PC-3 (cell line): Measurements from ENCODE around the gene ETV7. TPM values are rescaled to one million over a fixed set of nuclear protein-coding genes. Genes with fewer than 3 reads are reported as not detected.

Experiments used
- ATAC-seq: fragments of 200-7000 bp; cut with Tn5 transposase; 2 replicates; pipeline ENCODE4 v1.9.1; 2020; ENCODE audit warnings: mild to moderate bottlenecking, moderate library complexity
- BruUV-seq: library from RNA; stranded (reverse); fragments of 400-500 nt; replicated peaks from 2 replicates; lab custom pipeline; 2021; lab: Mats Ljungman, UMichigan
- CTCF ChIA-PET: fragments of 300-600 bp; sonication (Branson Sonifier 250); formaldehyde crosslinking; loops from one replicate; lab custom pipeline; 2022; ENCODE audit warnings: antibody characterized with exemption; lab: Charles Lee
- POLR2A ChIA-PET: fragments of 300-600 bp; sonication (Branson Sonifier 250); formaldehyde crosslinking; loops from one replicate; lab custom pipeline; 2022; ENCODE audit warnings: antibody characterized with exemption; ENCODE audit not compliant: unreplicated experiment; lab: Charles Lee
- DNase-seq: peaks from one replicate; pipeline ENCODE4 v3.0.0-alpha.2; 2015
- H2AFZ ChIP-seq: fragments of 300-600 bp; sonication (generic); 2 replicates; pipeline ENCODE4 v1.6.0; 2016; ENCODE audit warnings: antibody characterized with exemption, low read length
- H3F3A ChIP-seq: fragments of 300-600 bp; sonication (generic); one replicate; pipeline ENCODE4 v1.6.0; 2017; ENCODE audit warnings: antibody characterized with exemption, low read length, control low read depth, mild to moderate bottlenecking; ENCODE audit not compliant: unreplicated experiment
- H3K27ac ChIP-seq: fragments of 300-600 bp; sonication (generic); 2 replicates; pipeline ENCODE4 v1.5.1; 2016; ENCODE audit warnings: mild to moderate bottlenecking, low read length
- H3K27me3 ChIP-seq: fragments of 300-600 bp; sonication (generic); 2 replicates; pipeline ENCODE4 v1.6.1; 2016; ENCODE audit warnings: low read length, mixed read lengths
- H3K36me3 ChIP-seq: fragments of 300-600 bp; sonication (generic); 2 replicates; pipeline ENCODE4 v1.6.1; 2016; ENCODE audit warnings: low read depth, mixed run types, low read length, mixed read lengths
- H3K4me1 ChIP-seq: fragments of 300-600 bp; sonication (generic); 2 replicates; pipeline ENCODE4 v1.5.1; 2016; ENCODE audit warnings: low read length; ENCODE audit not compliant: insufficient read depth
- H3K4me2 ChIP-seq: fragments of 300-600 bp; sonication (generic); 2 replicates; pipeline ENCODE4 v1.6.0; 2016; ENCODE audit warnings: low read length
- H3K4me3 ChIP-seq: fragments of 300-600 bp; sonication (generic); 2 replicates; pipeline ENCODE4 v1.5.1; 2016; ENCODE audit warnings: mild to moderate bottlenecking, low read length, mixed read lengths
- H3K79me2 ChIP-seq: fragments of 300-600 bp; sonication (generic); 2 replicates; pipeline ENCODE4 v1.6.1; 2017; ENCODE audit warnings: low read length, mixed read lengths
- H3K9ac ChIP-seq: fragments of 300-600 bp; sonication (generic); 2 replicates; pipeline ENCODE4 v1.6.0; 2016; ENCODE audit warnings: mild to moderate bottlenecking, low read length
- H3K9me2 ChIP-seq: fragments of 300-600 bp; sonication (generic); replicated peaks from 2 replicates; pipeline ENCODE4 v1.6.1; 2016; ENCODE audit warnings: mixed run types, low read length, mixed read lengths
- H3K9me3 ChIP-seq: fragments of 300-600 bp; sonication (generic); 2 replicates; pipeline ENCODE4 v1.6.1; 2016; ENCODE audit warnings: low read length, mixed read lengths
- H4K20me1 ChIP-seq: fragments of 300-600 bp; sonication (generic); 2 replicates; pipeline ENCODE4 v1.6.1; 2016; ENCODE audit warnings: low read length, mixed read lengths
- CTCF ChIP-seq: fragments of 300-600 bp; sonication (generic); conservative IDR thresholded peaks from 2 replicates; pipeline ENCODE4 v1.5.1; 2017; ENCODE audit warnings: antibody characterized with exemption, low read depth, mild to moderate bottlenecking, low read length
- EZH2 ChIP-seq: fragments of 300-600 bp; sonication (generic); IDR thresholded peaks from one replicate; pipeline ENCODE4 v1.6.1; 2017; ENCODE audit warnings: antibody characterized with exemption, mild to moderate bottlenecking, low read length; ENCODE audit not compliant: unreplicated experiment
- EZH2phosphoT487 ChIP-seq: fragments of 300-600 bp; sonication (generic); IDR thresholded peaks from 2 replicates; pipeline ENCODE4 v1.6.1; 2018; ENCODE audit warnings: mild to moderate bottlenecking, antibody characterized with exemption, low read length, borderline replicate concordance
- intact Hi-C: fragments of 100-400 bp; cut with micrococcal nuclease; formaldehyde crosslinking; loops from 2 replicates; pipeline ENCODE4 v1.9.0; 2023
- total RNA-seq: library from RNA; depleted of rRNA; stranded (reverse); fragments of >200 nt; gene quantifications from 2 replicates; pipeline ENCODE4 v1.2.3, GENCODE V29; 2014

Gene ETV7
- total RNA-seq, 1 experiment from 2014 or later = not detected

- Histone ChIP-seq H3K27me3 (0 out of 2 replicates have a peak, but pooled peaks cover 4% of the 10 kb centered on the region), H3K27ac (no peak overlapping the region), H2AFZ (no peak overlapping the region), H4K20me1 (no peaks in the 10 kb centered on the region), H3K4me3 (no peak overlapping the region), H3K4me1 (no peaks in the 10 kb centered on the region), H3F3A (no peaks in the 10 kb centered on the region), H3K9ac (no peak overlapping the region), H3K9me2 (no peaks in the 10 kb centered on the region), H3K79me2 (no peaks in the 10 kb centered on the region), H3K4me2 (no peak overlapping the region), H3K9me3 (no peaks in the 10 kb centered on the region), H3K36me3 (no peaks in the 10 kb centered on the region)
- TF ChIP-seq EZH2phosphoT487 (no peak), EZH2 (no peak), CTCF (no peak)
- intact Hi-C loops = no loop called here
- ChIA-PET POLR2A (no interaction called here), CTCF (no interaction called here)
- BruUV-seq = no TSS peak
- no peak for ATAC-seq
- no peak for DNase-seq
These were observed 11.3 kb downstream of the ETV7 start for GRCh38 chr6:36376183-36376582.

GRCh38 chr6:36375644-36376155 lies 11.8 kb downstream of the ETV7 start:
- ChIA-PET POLR2A (no interaction called here), CTCF (no interaction called here)
- DNase-seq = no peak
- H3K27me3 ChIP-seq = 0 out of 2 replicates have a peak, but pooled peaks cover 4% of the 10 kb centered on the region
- no peaks in the 10 kb centered on the region for H3K9me2 ChIP-seq
- H3K4me3 ChIP-seq = no peak overlapping the region
- H3K79me2 ChIP-seq = no peaks in the 10 kb centered on the region
- ATAC-seq = no peak
- no TSS peak for BruUV-seq
- no peak overlapping the region for H3K9ac ChIP-seq
- intact Hi-C loops = no loop called here
- no peak overlapping the region for H2AFZ ChIP-seq
- H4K20me1 ChIP-seq = no peaks in the 10 kb centered on the region
- TF ChIP-seq EZH2phosphoT487 = no peak
- no peak for TF ChIP-seq CTCF
- TF ChIP-seq EZH2 = no peak
- no peaks in the 10 kb centered on the region for H3K4me1 ChIP-seq
- no peaks in the 10 kb centered on the region for H3F3A ChIP-seq
- no peak overlapping the region for H3K27ac ChIP-seq
- no peaks in the 10 kb centered on the region for H3K36me3 ChIP-seq
- no peaks in the 10 kb centered on the region for H3K9me3 ChIP-seq
- no peak overlapping the region for H3K4me2 ChIP-seq

- Histone ChIP-seq H3K9me2 (no peaks in the 10 kb centered on the region), H3K4me2 (no peak overlapping the region), H3F3A (no peaks in the 10 kb centered on the region), H3K9ac (no peak overlapping the region), H3K27me3 (0 out of 2 replicates have a peak, but pooled peaks cover 4% of the 10 kb centered on the region), H3K27ac (no peak overlapping the region), H4K20me1 (no peaks in the 10 kb centered on the region), H3K36me3 (no peaks in the 10 kb centered on the region), H3K4me1 (no peaks in the 10 kb centered on the region), H3K79me2 (no peaks in the 10 kb centered on the region), H3K4me3 (no peak overlapping the region), H2AFZ (no peak overlapping the region), H3K9me3 (no peaks in the 10 kb centered on the region)
- BruUV-seq = no TSS peak
- intact Hi-C loops = no loop called here
- DNase-seq (no peak), ATAC-seq (no peak)
- TF ChIP-seq CTCF = no peak
- TF ChIP-seq EZH2phosphoT487 = no peak
- TF ChIP-seq EZH2 = no peak
- ChIA-PET POLR2A (no interaction called here), CTCF (no interaction called here)
These were observed 12.5 kb downstream of the ETV7 start for GRCh38 chr6:36374972-36375371.
